CD4-positive, alpha-beta T cell treated with Interleukin-12 subunit alpha and Interleukin-12 subunit beta, for 1 hour (primary cell): ENCODE results near the gene CNN3.

Experiments
- DNase-seq: peaks from one replicate; pipeline ENCODE4 v3.0.0-alpha.2; 2020

The CNN3 gene

GRCh38 chr1:94922761-94923331, 4.1 kb downstream of the CNN3 start:
- DNase-seq = no peak

GRCh38 chr1:94921977-94922376, 4.9 kb downstream of the CNN3 start:
- no peak for DNase-seq

DNA sequence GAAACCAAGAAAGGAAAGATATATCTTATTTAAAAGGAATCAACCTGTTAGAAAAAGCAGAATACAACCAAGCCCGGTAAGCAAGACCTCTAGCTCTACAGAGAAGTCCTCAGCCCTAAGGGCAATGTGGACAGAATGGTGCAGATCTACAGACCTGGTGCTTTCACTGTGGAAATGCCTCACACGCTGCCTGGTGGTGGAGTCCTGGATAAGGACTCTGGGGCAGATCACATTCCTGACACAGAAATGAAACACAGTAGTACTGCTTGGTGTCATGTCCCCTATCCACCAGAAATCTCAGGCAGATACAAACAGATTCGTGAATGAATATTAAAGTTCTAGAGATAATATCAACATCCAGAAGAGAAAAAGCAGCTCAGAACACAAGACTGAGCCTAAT, 6.8 kb downstream of the CNN3 start:
- no peak for DNase-seq

GRCh38 chr1:94919241-94920030, 7.5 kb downstream of the CNN3 start:
- DNase-seq = no peak

DNA sequence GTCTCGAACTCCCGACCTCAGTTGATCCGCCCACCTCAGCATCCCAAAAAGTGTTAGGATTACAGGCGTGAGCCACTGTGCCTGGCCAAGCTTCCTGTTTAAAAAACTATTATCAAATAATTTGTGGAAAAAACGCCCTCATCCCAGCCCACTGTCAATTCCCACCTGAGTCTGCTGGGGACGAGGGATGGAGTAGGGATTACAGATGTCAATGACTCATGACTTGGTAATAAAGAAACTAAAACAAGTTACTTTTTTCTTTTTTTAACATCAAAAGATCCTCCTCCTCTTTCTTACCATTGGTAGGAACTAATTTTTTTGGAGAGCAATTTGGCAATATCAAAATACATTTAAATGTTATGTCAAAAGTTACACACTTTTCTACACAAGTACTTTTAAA, 9.7 kb downstream of the CNN3 start:
- DNase-seq = no peak

DNA sequence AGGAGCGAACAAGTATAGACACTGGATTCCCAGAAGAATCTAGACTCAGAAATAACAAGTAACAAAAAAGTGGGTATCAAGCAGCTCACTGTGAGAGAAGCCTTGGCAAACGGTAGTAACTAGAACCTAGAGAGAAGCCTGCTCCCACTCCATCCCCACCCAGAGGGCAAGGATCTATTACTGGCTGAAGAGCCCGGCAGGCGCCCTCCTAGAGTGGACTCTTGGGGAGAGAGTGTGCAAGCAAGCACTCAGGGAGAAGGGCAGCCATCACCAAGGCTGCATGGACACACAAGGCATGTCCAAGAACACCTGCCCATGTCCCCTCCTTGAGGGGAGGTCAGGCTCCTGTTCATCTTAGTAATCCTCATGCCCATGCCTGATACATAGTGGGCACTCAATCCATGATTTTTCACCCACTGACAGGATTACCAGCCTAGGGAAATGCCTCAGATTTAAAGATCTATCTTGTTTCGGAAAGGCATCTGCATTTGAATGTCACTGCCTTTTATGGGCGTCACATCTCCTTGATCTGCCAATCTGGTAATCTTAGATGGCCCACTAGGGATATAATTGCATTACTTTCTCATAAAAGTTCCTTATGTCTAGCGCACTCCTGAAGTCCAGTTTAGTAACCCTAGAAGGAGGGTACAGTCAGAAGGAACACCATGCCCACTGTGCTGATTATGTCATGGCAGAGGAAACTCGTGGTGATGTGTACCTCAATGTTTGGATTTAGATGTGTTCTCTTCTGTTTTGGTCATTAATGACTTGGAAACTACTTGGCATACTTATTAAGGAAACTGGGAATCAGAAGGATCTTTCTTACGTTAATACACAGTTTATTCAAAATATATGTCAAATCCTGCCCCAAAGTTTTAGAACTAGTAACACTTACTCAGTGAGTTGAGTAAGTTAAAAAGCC, 14.4 kb downstream of the CNN3 start:
- DNase-seq = no peak

GRCh38 chr1:94909486-94909885, 17.4 kb downstream of the CNN3 start:
- DNase-seq = no peak

DNA sequence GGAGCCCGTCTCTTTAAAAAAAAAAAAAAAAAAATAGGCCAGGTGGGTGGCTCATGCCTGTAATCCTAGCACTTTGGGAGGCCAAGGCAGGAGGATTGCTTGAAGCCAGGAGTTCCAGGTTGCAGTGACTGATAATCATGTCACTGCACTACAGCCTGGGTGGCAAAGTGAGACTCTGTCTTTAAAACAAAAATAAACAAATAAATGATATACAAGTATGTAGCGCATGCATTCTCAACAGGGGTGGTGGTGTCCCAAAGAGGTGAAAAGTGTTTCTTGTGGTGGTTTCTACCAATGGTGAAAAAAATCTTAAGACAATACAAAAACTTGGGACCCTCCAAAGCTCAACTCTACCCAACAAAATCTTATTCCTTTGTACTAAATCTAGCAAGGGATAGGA, 17.9 kb downstream of the CNN3 start:
- no peak for DNase-seq

- DNase-seq = no peak
Observed at GRCh38 chr1:94908190-94908589, 18.7 kb downstream of the CNN3 start.

- DNase-seq = no peak
Observed at GRCh38 chr1:94907136-94907535, 19.8 kb downstream of the CNN3 start.

GRCh38 chr1:94906382-94906781, 20.5 kb downstream of the CNN3 start:
- no peak for DNase-seq

GRCh38 chr1:94905207-94905606, 21.7 kb downstream of the CNN3 start:
- no peak for DNase-seq

DNA sequence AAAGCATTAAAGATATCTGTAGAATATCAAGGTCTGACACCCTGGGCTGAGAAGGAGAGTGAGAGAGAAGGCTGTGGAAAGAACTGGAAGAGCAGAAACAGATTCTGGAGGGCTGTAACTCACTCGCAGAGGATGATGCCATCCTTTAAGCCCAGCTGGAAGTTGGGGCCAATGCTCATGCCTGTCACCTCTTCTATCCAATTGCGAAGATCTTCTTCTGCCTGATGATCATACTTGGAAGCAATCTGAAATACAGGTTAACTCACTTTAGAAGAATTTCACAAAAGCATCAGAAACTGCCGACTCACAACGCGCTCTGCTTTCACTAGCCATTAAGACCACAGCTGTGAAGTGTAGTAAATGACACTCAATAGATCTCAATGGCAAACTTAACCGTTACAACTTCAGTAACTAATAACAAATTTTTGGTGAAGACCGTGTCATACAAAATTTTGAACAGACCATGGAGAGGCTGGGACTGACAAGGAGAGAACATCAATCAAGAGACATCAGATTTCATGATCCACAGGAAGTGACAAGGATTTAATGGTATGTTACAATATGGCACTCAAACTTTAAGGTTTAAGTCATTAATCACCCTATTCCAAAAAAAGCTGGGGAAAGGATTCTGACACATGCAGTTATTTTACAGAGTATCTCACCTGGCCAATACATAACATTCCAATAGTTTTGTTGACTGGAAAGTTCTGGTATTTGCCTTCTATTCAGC, 23.5 kb downstream of the CNN3 start:
- no peak for DNase-seq

DNA sequence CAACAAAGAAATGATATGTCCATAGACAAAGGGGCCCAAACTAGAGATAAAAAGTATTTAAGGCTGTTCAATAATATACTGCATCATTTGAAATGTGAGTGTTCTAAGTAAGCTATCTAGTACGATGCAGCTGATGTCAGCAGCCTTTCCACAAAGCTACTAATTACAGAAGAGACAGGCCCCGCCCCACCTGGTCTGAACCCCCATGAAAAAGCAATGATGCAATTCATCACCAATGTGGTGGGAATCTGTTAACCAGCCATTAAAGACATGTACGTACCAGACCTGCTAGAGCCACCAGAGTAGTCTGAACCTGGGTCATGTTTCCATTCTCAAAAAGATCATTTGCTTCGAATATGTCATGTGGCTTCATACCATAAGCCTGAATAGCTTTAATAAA, 25.1 kb downstream of the CNN3 start:
- no peak for DNase-seq

DNA sequence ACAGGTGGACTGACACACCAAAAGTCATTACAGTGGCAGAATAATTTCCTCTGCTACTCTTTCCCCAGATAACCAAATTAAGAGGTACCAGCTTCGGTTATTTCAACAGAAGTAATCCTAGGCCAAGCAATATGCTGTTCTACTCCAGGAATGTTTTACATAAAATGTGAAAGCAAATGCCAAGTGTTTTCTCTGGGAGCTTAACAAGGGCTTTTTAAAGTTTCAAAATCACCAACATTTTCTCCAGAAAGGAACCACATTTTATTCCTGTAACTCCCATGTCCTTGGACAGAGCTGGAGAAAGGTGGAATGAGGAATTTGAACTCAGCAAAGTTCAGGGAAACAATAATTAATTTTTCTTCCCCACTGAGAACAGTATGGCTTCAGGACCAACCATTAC, 27.2 kb downstream of the CNN3 start:
- DNase-seq = no peak

- DNase-seq = no peak
Observed at GRCh38 chr1:94898491-94899385, 28.2 kb downstream of the CNN3 start.

GRCh38 chr1:94895518-94895917, 31.4 kb downstream of the CNN3 start:
- no peak for DNase-seq

- DNase-seq = no peak
Observed at GRCh38 chr1:94894630-94895029, 32.3 kb downstream of the CNN3 start.

- DNase-seq = no peak
Observed at GRCh38 chr1:94892604-94893254, 34.2 kb downstream of the CNN3 start.

GRCh38 chr1:94888201-94888600, 38.7 kb downstream of the CNN3 start:
- no peak for DNase-seq

DNA sequence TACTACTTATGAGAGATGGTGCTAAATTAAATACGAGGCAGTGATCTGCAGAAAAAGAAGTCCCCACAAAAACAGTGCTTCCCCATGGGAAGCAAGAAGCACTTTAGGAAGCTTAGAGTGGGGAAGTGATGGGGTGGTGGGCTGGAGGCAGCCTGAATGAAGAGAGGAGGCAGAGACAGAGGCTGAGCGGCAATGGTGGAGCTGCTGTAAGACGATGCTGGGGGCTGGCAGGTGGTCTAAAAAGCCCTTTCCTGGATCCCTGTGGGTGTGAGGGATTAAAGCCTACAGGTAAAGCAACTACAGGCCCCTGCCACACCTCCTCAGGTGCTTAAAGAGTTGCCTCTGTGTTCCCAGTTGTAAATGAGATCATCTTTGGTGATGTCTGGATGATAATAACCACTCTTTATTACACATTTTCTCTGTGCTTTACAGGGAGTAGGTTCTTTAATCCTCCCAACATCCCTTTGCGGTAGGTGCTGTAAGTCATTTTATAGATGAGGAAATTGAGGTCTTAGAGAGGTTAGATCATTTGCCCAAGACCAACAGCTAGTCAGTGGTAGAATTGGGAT, 39.2 kb downstream of the CNN3 start:
- no peak for DNase-seq
